ENCODE results near the gene MANBA.

Gene MANBA

GRCh38 chr4:102586002-102586643, 174.6 kb downstream of the MANBA start:
- no peak for DNase-seq

- no peak for DNase-seq
Observed at GRCh38 chr4:102585329-102585728, 175.4 kb downstream of the MANBA start.

- DNase-seq = no peak
Observed at GRCh38 chr4:102584091-102584490, 176.7 kb downstream of the MANBA start.
